Peyer's patch (tissue), 4 donors: Measurements from ENCODE around the gene MYMX. TPM values are rescaled to one million over a fixed set of nuclear protein-coding genes. Genes with fewer than 3 reads are reported as not detected.
"Not testable (repeated sequence)": the region's sequence is repeated elsewhere in the genome, so short reads cannot be mapped to it uniquely, and the experiment has no call there.

ENCODE experiments used
- DNase-seq, 3 donors: peaks; one replicate each; pipeline ENCODE4 v3.0.0-alpha.2; 2017 to 2019
- H3K27ac ChIP-seq, 4 donors: fragments of 200-600 bp; sonication (generic); one replicate each; pipeline ENCODE4 v1.5.1; 2016 to 2019
- H3K27me3 ChIP-seq, 2 donors: fragments of 200-600 bp; sonication (generic); one replicate each; pipeline ENCODE4 v1.5.1; 2019
- H3K36me3 ChIP-seq, 3 donors: fragments of 200-600 bp; sonication (generic); one replicate each; pipeline ENCODE4 v1.5.1; 2016 to 2019
- H3K4me1 ChIP-seq, 4 donors: fragments of 200-600 bp; sonication (generic); one replicate each; pipeline ENCODE4 v1.5.1; 2016 to 2019
- H3K4me3 ChIP-seq, 4 donors: fragments of 200-600 bp; sonication (generic); 1 replicate in 3 of 4; 2 replicates in 1 of 4; pipeline ENCODE4 v1.5.1; 2016 to 2019; ENCODE audit warnings: mild to moderate bottlenecking in 1 of 4
- H3K9me3 ChIP-seq, 4 donors: fragments of 200-600 bp; sonication (generic); one replicate each; pipeline ENCODE4 v1.5.1; 2016 to 2019; ENCODE audit warnings: mild to moderate bottlenecking in 1 of 4
- CTCF ChIP-seq, 6 experiments: fragments of 450-650 bp in 4 of 6; fragments of 200-600 bp in 2 of 6; sonication (generic) in 1 of 6; IDR thresholded peaks; one replicate each; pipeline ENCODE4 v1.5.1; 2017 to 2019; ENCODE audit warnings: antibody characterized with exemption in 6 of 6, mild to moderate bottlenecking in 3 of 6, moderate library complexity in 1 of 6
- POLR2A ChIP-seq, 2 donors: fragments of 450-650 bp; IDR thresholded peaks; one replicate each; pipeline ENCODE4 v1.5.1; 2017; ENCODE audit warnings: antibody characterized with exemption in 2 of 2, mild to moderate bottlenecking in 2 of 2, moderate library complexity in 2 of 2
- total RNA-seq, 4 donors: library from RNA; depleted of rRNA; stranded (reverse); fragments of >200 nt; gene quantifications; one replicate each; pipeline ENCODE4 v1.1.0, GENCODE V29; 2016

Gene MYMX
- total RNA-seq, 4 donors from 2014 or later = not detected

GRCh38 chr6:44228031-44228430, 11.3 kb downstream of the MYMX start:
- TF ChIP-seq POLR2A (IDR thresholded peaks at IDR 0.05) (no peak), CTCF (IDR thresholded peaks at IDR 0.05) (no peak)
- no peaks in the 10 kb centered on the region for H3K36me3 ChIP-seq
- no peak for DNase-seq
- no peaks in the 10 kb centered on the region for H3K9me3 ChIP-seq
- H3K4me3 ChIP-seq = no peak overlapping the region
- no peak overlapping the region for H3K27ac ChIP-seq
- H3K4me1 ChIP-seq = peaks cover 0 to 41% (median under 1%) of the 10 kb centered on the region in 4 donors
- H3K27me3 ChIP-seq = no peaks in the 10 kb centered on the region

- no peak overlapping the region for H3K4me3 ChIP-seq
- TF ChIP-seq CTCF (IDR thresholded peaks at IDR 0.05) (no peak), POLR2A (IDR thresholded peaks at IDR 0.05) (no peak)
- no peaks in the 10 kb centered on the region for H3K36me3 ChIP-seq
- peaks cover 0 to 43% (median 0%) of the 10 kb centered on the region in 4 donors for H3K4me1 ChIP-seq
- no peaks in the 10 kb centered on the region for H3K27me3 ChIP-seq
- no peaks in the 10 kb centered on the region for H3K9me3 ChIP-seq
- H3K27ac ChIP-seq = no peak overlapping the region
- no peak for DNase-seq
These were observed 11.7 kb downstream of the MYMX start for GRCh38 chr6:44228433-44228832.

- H3K4me1 ChIP-seq = peaks cover 0 to 43% (median 0%) of the 10 kb centered on the region in 4 donors
- DNase-seq = no peak
- H3K27ac ChIP-seq = no peak overlapping the region
- no peak overlapping the region for H3K4me3 ChIP-seq
- H3K27me3 ChIP-seq = no peaks in the 10 kb centered on the region
- H3K9me3 ChIP-seq = no peaks in the 10 kb centered on the region
- H3K36me3 ChIP-seq = no peaks in the 10 kb centered on the region
- TF ChIP-seq CTCF (IDR thresholded peaks at IDR 0.05) = no peak
- no peak for TF ChIP-seq POLR2A (IDR thresholded peaks at IDR 0.05)
These were observed 12.1 kb downstream of the MYMX start for GRCh38 chr6:44228836-44229235.

- H3K9me3 ChIP-seq = no peaks in the 10 kb centered on the region
- H3K4me1 ChIP-seq = peaks cover 0 to 43% (median 0%) of the 10 kb centered on the region in 4 donors
- no peak for DNase-seq
- no peak overlapping the region for H3K4me3 ChIP-seq
- TF ChIP-seq CTCF (IDR thresholded peaks at IDR 0.05) (no peak), POLR2A (IDR thresholded peaks at IDR 0.05) (no peak)
- no peaks in the 10 kb centered on the region for H3K27me3 ChIP-seq
- no peaks in the 10 kb centered on the region for H3K36me3 ChIP-seq
- H3K27ac ChIP-seq = no peak overlapping the region
These were observed 12.8 kb downstream of the MYMX start for GRCh38 chr6:44229376-44230033.

- H3K36me3 ChIP-seq = no peaks in the 10 kb centered on the region
- peak overlapping the region in 1 of 4 donors; percentile 15 for H3K27ac ChIP-seq
- peaks cover 0 to 44% (median 0%) of the 10 kb centered on the region in 4 donors for H3K4me1 ChIP-seq
- DNase-seq = peak in 1 of 3 donors; percentile 7
- H3K4me3 ChIP-seq = no peak overlapping the region
- H3K27me3 ChIP-seq = no peaks in the 10 kb centered on the region
- TF ChIP-seq CTCF (IDR thresholded peaks at IDR 0.05) (no peak), POLR2A (IDR thresholded peaks at IDR 0.05) (no peak)
- H3K9me3 ChIP-seq = no peaks in the 10 kb centered on the region
These were observed 13.4 kb downstream of the MYMX start for GRCh38 chr6:44230034-44230675.

- H3K4me1 ChIP-seq = peaks cover 0 to 35% (median 0%) of the 10 kb centered on the region in 4 donors
- not testable (repeated sequence) for H3K27ac ChIP-seq, DNase-seq, H3K9me3 ChIP-seq, H3K27me3 ChIP-seq, H3K4me3 ChIP-seq, H3K36me3 ChIP-seq
These were observed 14.7 kb downstream of the MYMX start for GRCh38 chr6:44231426-44231825.
